Small intestine (tissue), 7 donors: ENCODE results near the gene RNASE7. TPM values are rescaled to one million over a fixed set of nuclear protein-coding genes. Genes with fewer than 3 reads are reported as not detected.
A peak's percentile ranks its signal among the peaks of the same experiment; 100 is the strongest.

Source experiments
- DNase-seq, 2 donors: peaks; one replicate each; pipeline versions ENCODE4 v3.0.0 to v3.0.0-alpha.2; 2013
- FAIRE-seq: peaks from 2 replicates; lab custom pipeline; 2012; peaks lifted over from hg19 to GRCh38; lab: Jason Lieb, UNC
- H3K27ac ChIP-seq, 3 donors: one replicate each; pipeline ENCODE4 v1.5.1; 2013; ENCODE audit warnings: low read length in 2 of 3, mild to moderate bottlenecking in 2 of 3, control low read depth in 1 of 3, inconsistent platforms in 1 of 3, low read depth in 1 of 3, moderate library complexity in 1 of 3
- H3K27me3 ChIP-seq, 3 donors: one replicate each; pipeline ENCODE4 v1.6.1; 2013; ENCODE audit warnings: low read length in 3 of 3, inconsistent platforms in 1 of 3; ENCODE audit not compliant: control insufficient read depth in 3 of 3, insufficient read depth in 3 of 3
- H3K36me3 ChIP-seq, 3 donors: one replicate each; pipeline ENCODE4 v1.6.1; 2013; ENCODE audit warnings: low read length in 3 of 3, inconsistent platforms in 1 of 3, low read depth in 1 of 3, mild to moderate bottlenecking in 1 of 3, moderate library complexity in 1 of 3; ENCODE audit not compliant: control insufficient read depth in 3 of 3, insufficient read depth in 2 of 3
- H3K4me1 ChIP-seq, 3 donors: one replicate each; pipeline ENCODE4 v1.6.1; 2013; ENCODE audit warnings: low read length in 2 of 3, inconsistent platforms in 1 of 3, low read depth in 1 of 3, mild to moderate bottlenecking in 1 of 3, moderate library complexity in 1 of 3; ENCODE audit not compliant: control insufficient read depth in 3 of 3, insufficient read depth in 2 of 3
- H3K4me3 ChIP-seq, 3 donors: one replicate each; pipeline ENCODE4 v1.5.1; 2013; ENCODE audit warnings: low read length in 3 of 3, control low read depth in 1 of 3, inconsistent platforms in 1 of 3, low read depth in 1 of 3, mild to moderate bottlenecking in 1 of 3, moderate library complexity in 1 of 3
- H3K9me3 ChIP-seq, 2 donors: one replicate each; pipeline ENCODE4 v1.6.1; 2013; ENCODE audit warnings: low read depth in 1 of 2, low read length in 1 of 2; ENCODE audit not compliant: control insufficient read depth in 2 of 2, insufficient read depth in 1 of 2
- WGBS, 3 donors: extraction: QIAGEN DNeasy Blood & Tissue Kit; methylation state at CpG; one replicate each; pipeline ENCODE4 v1.1.7; 2013; 5-methylcytosine and 5-hydroxymethylcytosine counted together
- polyA plus RNA-seq, 4 donors: library from polyadenylated mRNA; stranded (reverse) in 3 of 4; unstranded in 1 of 4; fragments of 200-250 nt in 3 of 4; fragments of 120-200 nt in 1 of 4; gene quantifications; one replicate each; pipeline versions ENCODE4 v1.2.1 to v1.2.3, GENCODE V29; 2013
- donor health status: healthy with polysubstance abuse.
- donor health status: control.
- donor health status: control.
- donor health status: Bipolar disorder and iron deficiency.
- donor health status: healthy.

Gene RNASE7
- polyA plus RNA-seq, 4 donors = 0.04 TPM; not detected in 3

- 53 to 67% (median 57%) methylated on average over 16 to 19 of the region's 19 CpGs for WGBS, 3 donors
- no peaks in the 10 kb centered on the region for H3K9me3 ChIP-seq
- peaks cover 2 to 19% (median 3%) of the 10 kb centered on the region in 3 donors for H3K4me1 ChIP-seq
- FAIRE-seq (no peak), DNase-seq (peak; percentile 41 to 43)
- no peak overlapping the region for H3K4me3 ChIP-seq
- H3K27me3 ChIP-seq = no peaks in the 10 kb centered on the region
- peaks cover 4 to 84% (median 6%) of the 10 kb centered on the region in 3 donors for H3K36me3 ChIP-seq
- H3K27ac ChIP-seq = peak overlapping the region in 1 of 3 donors; percentile 26
These were observed 45.3 kb downstream of the RNASE7 start for GRCh38 chr14:21087294-21088091.

GRCh38 chr14:21088687-21089086 is 46.5 kb downstream of the RNASE7 start:
- no peak for DNase-seq
- no peaks in the 10 kb centered on the region for H3K9me3 ChIP-seq
- H3K27me3 ChIP-seq = no peaks in the 10 kb centered on the region
- no peak overlapping the region for H3K27ac ChIP-seq
- WGBS, 3 donors = 72 to 78% (median 77%) methylated on average over 4 of the region's 4 CpGs
- peaks cover 2 to 27% (median 3%) of the 10 kb centered on the region in 3 donors for H3K4me1 ChIP-seq
- peaks cover 5 to 81% (median 6%) of the 10 kb centered on the region in 3 donors for H3K36me3 ChIP-seq
- FAIRE-seq = no peak
- no peak overlapping the region for H3K4me3 ChIP-seq

GRCh38 chr14:21089271-21089670 is 47.1 kb downstream of the RNASE7 start:
- DNase-seq (no peak), FAIRE-seq (no peak)
- no peak overlapping the region for H3K4me3 ChIP-seq
- 10 to 50% (median 31%) methylated on average over 1 of the region's 1 CpG for WGBS, 3 donors
- no peaks in the 10 kb centered on the region for H3K9me3 ChIP-seq
- H3K27ac ChIP-seq = no peak overlapping the region
- H3K4me1 ChIP-seq = peaks cover 2 to 31% (median 3%) of the 10 kb centered on the region in 3 donors
- peaks cover 3 to 81% (median 6%) of the 10 kb centered on the region in 3 donors for H3K36me3 ChIP-seq
- H3K27me3 ChIP-seq = no peaks in the 10 kb centered on the region

- peak overlapping the region in 1 of 3 donors; percentile 5 for H3K27ac ChIP-seq
- H3K36me3 ChIP-seq = peaks cover 3 to 76% (median 6%) of the 10 kb centered on the region in 3 donors
These were observed 47.7 kb downstream of the RNASE7 start for GRCh38 chr14:21089877-21090193.

GRCh38 chr14:21090194-21090939 is 48.2 kb downstream of the RNASE7 start:
- FAIRE-seq (no peak), DNase-seq (peak in 1 of 2 donors; percentile 41)
- no peaks in the 10 kb centered on the region for H3K27me3 ChIP-seq
- H3K27ac ChIP-seq = no peak overlapping the region
- H3K4me3 ChIP-seq = no peak overlapping the region
- H3K36me3 ChIP-seq = peaks cover 3 to 75% (median 6%) of the 10 kb centered on the region in 3 donors
- H3K9me3 ChIP-seq = no peaks in the 10 kb centered on the region
- 86 to 94% (median 90%) methylated on average over 34 to 45 of the region's 45 CpGs for WGBS, 3 donors
- peaks cover 0 to 23% (median 2%) of the 10 kb centered on the region in 3 donors for H3K4me1 ChIP-seq

More at GRCh38 chr14:21089877-21090193, 47.7 kb downstream of the RNASE7 start:
- Histone ChIP-seq H3K4me3 (no peak overlapping the region), H3K9me3 (no peaks in the 10 kb centered on the region), H3K4me1 (peaks cover 2 to 28% (median 2%) of the 10 kb centered on the region in 3 donors), H3K27me3 (no peaks in the 10 kb centered on the region)
- DNase-seq = no peak
- WGBS, 3 donors = 77 to 83% (median 80%) methylated on average over 5 of the region's 5 CpGs
- FAIRE-seq = no peak

GRCh38 chr14:21090940-21091663 is 48.9 kb downstream of the RNASE7 start:
- WGBS, 3 donors = 92 to 93% (median 92%) methylated on average over 37 to 45 of the region's 45 CpGs
- FAIRE-seq (no peak), DNase-seq (no peak)
- Histone ChIP-seq H3K27ac (no peak overlapping the region), H3K9me3 (no peaks in the 10 kb centered on the region), H3K4me1 (peaks cover 0 to 19% (median 2%) of the 10 kb centered on the region in 3 donors), H3K4me3 (no peak overlapping the region), H3K27me3 (no peaks in the 10 kb centered on the region), H3K36me3 (peaks cover 3 to 68% (median 6%) of the 10 kb centered on the region in 3 donors)

GRCh38 chr14:21091821-21092272 is 49.7 kb downstream of the RNASE7 start:
- H3K4me3 ChIP-seq = no peak overlapping the region
- H3K9me3 ChIP-seq = no peaks in the 10 kb centered on the region
- 89 to 92% (median 92%) methylated on average over 32 to 42 of the region's 42 CpGs for WGBS, 3 donors
- no peak overlapping the region for H3K27ac ChIP-seq
- no peak for DNase-seq
- FAIRE-seq = no peak
- H3K36me3 ChIP-seq = peaks cover 3 to 66% (median 6%) of the 10 kb centered on the region in 3 donors
- peaks cover 0 to 27% (median 2%) of the 10 kb centered on the region in 3 donors for H3K4me1 ChIP-seq
- no peaks in the 10 kb centered on the region for H3K27me3 ChIP-seq
